GM18909 (cell line): Measurements from ENCODE around the gene TRPM6.

Experiments used
- ATAC-seq: cut with Tn5 transposase; IDR thresholded peaks from one replicate; pipeline ENCODE4 v1.9.1; 2021; ENCODE audit warnings: mild to moderate bottlenecking; ENCODE audit not compliant: unreplicated experiment, poor library complexity

Gene TRPM6

DNA sequence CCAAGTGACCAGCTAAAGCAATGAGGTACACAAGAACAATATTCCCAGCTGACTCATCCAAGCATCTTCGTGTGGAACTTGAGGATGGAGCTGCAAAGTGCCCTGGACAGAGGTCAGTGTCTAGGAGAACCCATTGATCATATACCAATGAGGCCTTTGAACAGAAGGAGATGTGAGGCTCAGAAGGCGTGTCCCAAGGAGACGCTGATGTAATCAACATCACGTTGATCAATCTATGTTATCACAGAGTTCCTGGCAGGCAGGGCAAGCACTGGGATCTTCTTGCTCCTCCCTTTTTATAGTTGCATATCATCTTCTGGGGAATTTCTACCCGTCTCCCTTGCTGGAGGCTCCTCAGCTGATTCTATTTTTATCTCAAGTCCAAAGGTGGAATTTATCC is 163.4 kb downstream of the TRPM6 start:
- no peak for ATAC-seq

DNA sequence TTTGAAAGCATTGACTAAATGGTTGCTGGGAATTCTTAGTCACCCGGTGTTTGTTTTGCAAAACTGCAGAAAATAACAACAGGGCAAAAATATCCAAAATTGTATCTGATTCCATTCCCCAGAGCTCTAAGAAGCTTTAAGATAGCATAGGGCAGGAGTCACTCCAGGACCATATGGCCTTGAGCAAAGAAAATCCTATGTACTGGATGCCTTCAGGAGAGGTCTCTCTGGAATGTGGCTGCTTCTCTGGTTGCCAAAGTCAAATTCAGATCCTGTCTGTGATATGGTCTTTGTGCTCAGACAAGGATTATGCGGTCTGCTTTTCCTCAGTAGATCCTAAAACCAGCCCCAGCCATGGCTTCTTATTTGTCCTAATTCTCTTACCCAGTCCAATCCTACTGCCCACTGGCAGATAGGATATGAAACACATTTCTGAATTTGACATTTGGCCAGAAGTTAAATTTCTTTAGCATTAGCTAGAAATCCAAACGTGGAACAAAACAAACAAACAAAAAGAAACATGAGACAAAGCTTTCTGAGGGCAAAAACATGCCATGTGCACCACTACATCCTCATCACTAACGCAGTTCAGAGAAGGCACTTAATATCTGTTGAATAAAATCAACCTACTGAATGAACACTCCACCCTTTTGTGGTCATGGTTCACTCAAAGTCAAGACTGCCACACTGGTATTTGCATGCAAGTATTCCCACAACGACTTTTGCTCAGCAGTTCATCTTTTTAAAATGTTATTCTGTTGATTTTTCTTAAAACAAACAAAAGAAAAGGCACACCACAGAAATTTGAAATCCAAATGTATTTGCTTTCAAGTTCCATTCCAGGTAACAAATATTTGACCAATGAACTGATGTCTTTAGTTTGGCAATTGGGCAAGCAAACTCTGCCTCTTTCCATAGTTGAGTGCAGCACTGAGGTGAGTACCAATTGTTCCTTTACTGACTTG is 165.7 kb downstream of the TRPM6 start:
- ATAC-seq = no peak

GRCh38 chr9:74719306-74719705 is 168.4 kb downstream of the TRPM6 start:
- ATAC-seq = no peak

GRCh38 chr9:74718709-74719108 is 169.0 kb downstream of the TRPM6 start:
- no peak for ATAC-seq

DNA sequence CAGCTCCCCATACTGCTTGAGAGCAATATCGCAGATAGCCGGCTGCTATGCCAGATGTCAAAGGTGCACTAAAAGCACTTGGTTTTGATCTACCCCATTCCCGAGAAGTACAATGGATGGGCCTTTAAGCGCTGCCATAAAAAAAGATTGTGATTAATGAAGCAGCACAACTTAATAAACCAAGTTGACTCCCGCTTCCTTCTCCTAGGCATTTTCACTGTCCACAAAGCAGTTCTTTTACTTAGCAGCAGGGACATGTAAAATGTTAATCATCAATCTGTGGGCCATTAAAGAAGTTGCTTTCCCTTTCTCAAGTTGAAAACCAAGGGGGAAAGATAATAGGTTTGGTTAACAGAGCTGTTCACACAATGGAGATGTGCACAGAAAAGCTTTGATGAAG is 176.4 kb downstream of the TRPM6 start:
- ATAC-seq = no peak

GRCh38 chr9:74697535-74697934 is 190.2 kb downstream of the TRPM6 start:
- ATAC-seq = no peak

GRCh38 chr9:74696520-74696919 is 191.2 kb downstream of the TRPM6 start:
- ATAC-seq = no peak

GRCh38 chr9:74691058-74691457 is 196.7 kb downstream of the TRPM6 start:
- ATAC-seq = no peak

DNA sequence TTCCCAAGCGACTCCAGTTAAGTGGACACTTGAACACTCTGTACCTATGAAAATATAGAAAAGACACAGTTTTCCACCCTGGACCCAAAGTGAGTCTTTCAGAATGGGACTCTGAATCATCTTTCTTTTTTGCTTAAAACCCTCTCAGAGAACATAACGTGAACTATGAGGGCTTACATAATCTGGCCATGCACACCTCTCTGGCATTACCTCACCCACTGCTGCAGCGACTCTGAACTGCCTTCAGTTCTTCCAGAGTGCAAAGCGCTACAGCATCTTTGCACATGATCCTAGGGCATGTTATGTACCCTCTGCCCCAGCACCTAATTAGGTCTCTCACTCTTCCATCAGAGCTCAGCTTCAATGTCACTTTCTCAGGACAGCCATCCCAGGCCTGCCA is 204.4 kb downstream of the TRPM6 start:
- no peak for ATAC-seq

- no peak for ATAC-seq
Measured at GRCh38 chr9:74681906-74682305, 205.8 kb downstream of the TRPM6 start.

DNA sequence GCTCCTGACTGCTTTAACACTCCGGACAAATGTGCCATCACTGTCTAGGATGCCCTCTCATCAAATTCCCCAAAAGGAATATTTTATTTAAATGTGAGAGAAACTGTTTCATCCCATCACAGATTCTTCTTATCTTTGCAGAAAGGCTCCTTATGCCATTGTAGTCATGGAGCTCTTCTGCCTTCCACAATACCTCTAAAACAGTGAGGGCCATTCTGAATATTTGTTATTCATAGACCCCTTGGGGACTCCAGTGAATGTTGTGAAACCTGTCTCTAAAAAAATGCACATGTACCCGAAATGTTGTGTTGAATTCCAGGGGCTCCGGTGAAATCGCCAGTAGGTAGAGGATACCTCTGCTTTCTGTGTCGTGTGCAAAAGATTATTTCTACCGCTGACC is 213.6 kb downstream of the TRPM6 start:
- ATAC-seq = no peak
